Hepatocyte (in vitro differentiated cells): ENCODE measurements around the gene ELF5. TPM values are rescaled to one million over a fixed set of nuclear protein-coding genes. Genes with fewer than 3 reads are reported as not detected.
A peak's percentile ranks its signal among the peaks of the same experiment; 100 is the strongest.

Source experiments
- DNase-seq: peaks from one replicate; pipeline ENCODE4 v3.0.0-alpha.2; 2016; ENCODE audit warnings: low spot score
- H2AFZ ChIP-seq: fragments of 200-600 bp; sonication (generic); 2 replicates; pipeline ENCODE4 v1.6.0; 2016; ENCODE audit warnings: antibody characterized with exemption, mild to moderate bottlenecking
- H3K27ac ChIP-seq: fragments of 200-600 bp; sonication (generic); 2 replicates; pipeline ENCODE4 v1.5.1; 2016; ENCODE audit warnings: mild to moderate bottlenecking
- H3K27me3 ChIP-seq: fragments of 200-600 bp; sonication (generic); 2 replicates; pipeline ENCODE4 v1.6.1; 2016
- H3K36me3 ChIP-seq: fragments of 200-600 bp; sonication (generic); replicated peaks from 2 replicates; pipeline ENCODE4 v1.5.1; 2016; ENCODE audit warnings: low read depth; ENCODE audit not compliant: insufficient read depth
- H3K4me1 ChIP-seq: fragments of 200-600 bp; sonication (generic); 2 replicates; pipeline ENCODE4 v1.5.1; 2016; ENCODE audit warnings: mild to moderate bottlenecking, moderate library complexity; ENCODE audit not compliant: insufficient read depth
- H3K4me2 ChIP-seq: fragments of 200-600 bp; sonication (generic); 2 replicates; pipeline ENCODE4 v1.6.0; 2016
- H3K4me3 ChIP-seq: fragments of 200-600 bp; sonication (generic); 2 replicates; pipeline ENCODE4 v1.5.1; 2016; ENCODE audit warnings: mild to moderate bottlenecking
- H3K79me2 ChIP-seq: fragments of 200-600 bp; sonication (generic); 2 replicates; pipeline ENCODE4 v1.6.0; 2017; ENCODE audit warnings: mild to moderate bottlenecking
- H3K9me2 ChIP-seq: fragments of 200-600 bp; sonication (generic); replicated peaks from 2 replicates; pipeline ENCODE4 v1.6.0; 2017; ENCODE audit warnings: mild to moderate bottlenecking; ENCODE audit not compliant: insufficient read depth
- H3K9me3 ChIP-seq: fragments of 200-600 bp; sonication (generic); 2 replicates; pipeline ENCODE4 v1.5.1; 2016; ENCODE audit warnings: low read depth, mild to moderate bottlenecking
- H4K20me1 ChIP-seq: fragments of 200-600 bp; sonication (generic); 2 replicates; pipeline ENCODE4 v1.6.0; 2016; ENCODE audit warnings: mild to moderate bottlenecking; ENCODE audit not compliant: insufficient read depth, poor library complexity, severe bottlenecking
- CTCF ChIP-seq: fragments of 200-600 bp; sonication (generic); IDR thresholded peaks from 2 replicates; pipeline ENCODE4 v1.5.1; 2016; ENCODE audit warnings: antibody characterized with exemption, mild to moderate bottlenecking; ENCODE audit not compliant: poor library complexity
- EZH2 ChIP-seq: fragments of 200-600 bp; sonication (generic); IDR thresholded peaks from 2 replicates; pipeline ENCODE4 v1.6.1; 2016; ENCODE audit warnings: antibody characterized with exemption, mild to moderate bottlenecking, borderline replicate concordance
- EZH2phosphoT487 ChIP-seq: fragments of 200-600 bp; sonication (generic); IDR thresholded peaks from one replicate; pipeline ENCODE4 v1.6.1; 2018; ENCODE audit warnings: antibody characterized with exemption, mild to moderate bottlenecking, low read depth, moderate library complexity; ENCODE audit not compliant: unreplicated experiment, severe bottlenecking
- whole genome bisulfite sequencing: methylation state at CpG from one replicate; pipeline ENCODE4 v1.1.6; 2016; ENCODE audit warnings: low lambda C conversion rate; ENCODE audit errors: missing lambda C conversion rate; 5-methylcytosine and 5-hydroxymethylcytosine counted together
- polyA plus RNA-seq: library from polyadenylated mRNA; unstranded; fragments of >200 nt; fragmentation: Nextera tagmentation; extraction: Ambion mirVana; gene quantifications from 2 replicates; pipeline ENCODE4 v1.2.1, GENCODE V29; 2016
- total RNA-seq: library from RNA; depleted of rRNA; stranded (reverse); fragments of >200 nt; gene quantifications from 2 replicates; pipeline ENCODE4 v1.2.3, GENCODE V29; 2014

The ELF5 gene
- total and polyA plus RNA-seq, 2 experiments from 2014 or later = 0.50 to 0.53 TPM

GRCh38 chr11:34480314-34480713 is 33.3 kb downstream of the ELF5 start:
- Histone ChIP-seq H3K27me3 (no peaks in the 10 kb centered on the region), H3K4me2 (no peak overlapping the region), H3K36me3 (no peaks in the 10 kb centered on the region), H2AFZ (peak overlapping the region; percentile 12), H3K27ac (peak overlapping the region; percentile 20), H3K9me3 (no peaks in the 10 kb centered on the region), H3K9me2 (no peaks in the 10 kb centered on the region), H3K79me2 (no peaks in the 10 kb centered on the region), H3K4me1 (peaks cover 10% of the 10 kb centered on the region), H3K4me3 (no peak overlapping the region), H4K20me1 (no peaks in the 10 kb centered on the region)
- no peak for DNase-seq
- 34% methylated on average over 3 of the region's 3 CpGs for WGBS
- TF ChIP-seq CTCF = no peak
- no peak for TF ChIP-seq EZH2phosphoT487
- no peak for TF ChIP-seq EZH2

GRCh38 chr11:34478845-34479663 is 34.5 kb downstream of the ELF5 start:
- Histone ChIP-seq H3K4me1 (peaks cover 10% of the 10 kb centered on the region), H3K9me2 (no peaks in the 10 kb centered on the region), H2AFZ (no peak overlapping the region), H3K4me2 (no peak overlapping the region), H3K9me3 (no peaks in the 10 kb centered on the region), H3K36me3 (no peaks in the 10 kb centered on the region), H3K27ac (no peak overlapping the region), H3K4me3 (no peak overlapping the region), H3K79me2 (no peaks in the 10 kb centered on the region), H3K27me3 (no peaks in the 10 kb centered on the region), H4K20me1 (no peaks in the 10 kb centered on the region)
- 70% methylated on average over 8 of the region's 8 CpGs for WGBS
- TF ChIP-seq CTCF = no peak
- no peak for TF ChIP-seq EZH2
- TF ChIP-seq EZH2phosphoT487 = no peak
- no peak for DNase-seq

- no peak overlapping the region for H2AFZ ChIP-seq
- H3K4me1 ChIP-seq = peaks cover 10% of the 10 kb centered on the region
- no peak overlapping the region for H3K27ac ChIP-seq
- no peaks in the 10 kb centered on the region for H4K20me1 ChIP-seq
- no peaks in the 10 kb centered on the region for H3K79me2 ChIP-seq
- TF ChIP-seq EZH2 (no peak), CTCF (no peak), EZH2phosphoT487 (no peak)
- H3K9me2 ChIP-seq = no peaks in the 10 kb centered on the region
- H3K36me3 ChIP-seq = no peaks in the 10 kb centered on the region
- no peak overlapping the region for H3K4me3 ChIP-seq
- no peak overlapping the region for H3K4me2 ChIP-seq
- H3K9me3 ChIP-seq = no peaks in the 10 kb centered on the region
- H3K27me3 ChIP-seq = no peaks in the 10 kb centered on the region
- DNase-seq = no peak
- 85% methylated on average over 4 of the region's 4 CpGs for WGBS
Measured at GRCh38 chr11:34476849-34477248, 36.7 kb downstream of the ELF5 start.
